Endothelial cell of umbilical vein (primary cell): Measurements from ENCODE around the gene AP1M1. TPM values are rescaled to one million over a fixed set of nuclear protein-coding genes. Genes with fewer than 3 reads are reported as not detected.

Experiments
- BruUV-seq: library from RNA; stranded (reverse); fragments of 400-500 nt; replicated peaks from 2 replicates; lab custom pipeline; 2021; lab: Mats Ljungman, UMichigan
- CTCF ChIA-PET: fragments of 300-600, 350-600 bp; sonication (Branson Sonifier 250); formaldehyde crosslinking; loops from one replicate; lab custom pipeline; 2021; ENCODE audit warnings: antibody characterized with exemption, inconsistent platforms; lab: Charles Lee
- POLR2A ChIA-PET: fragments of 300-600, 350-600 bp; sonication (Branson Sonifier 250); formaldehyde crosslinking; loops from one replicate; lab custom pipeline; 2021; ENCODE audit warnings: antibody characterized with exemption, inconsistent platforms; lab: Charles Lee
- DNase-seq: peaks from one replicate; pipeline ENCODE4 v3.0.0-alpha.2; 2011; ENCODE audit warnings: low read depth, low spot score
- FAIRE-seq: peaks from 2 replicates; lab custom pipeline; 2011; peaks lifted over from hg19 to GRCh38; lab: Jason Lieb, UNC
- H2AFZ ChIP-seq: 2 replicates; pipeline ENCODE4 v1.6.0; 2012; ENCODE audit warnings: low read depth, low read length, control low read depth, inconsistent platforms
- H3K27ac ChIP-seq: 2 replicates; pipeline ENCODE4 v1.5.1; 2011; ENCODE audit warnings: low read depth, mild to moderate bottlenecking, control low read depth, low read length, moderate library complexity; ENCODE audit not compliant: insufficient read depth
- H3K27me3 ChIP-seq, 2 experiments: 2 replicates each; pipeline versions ENCODE4 v1.6.0 to v1.6.1; 2011; ENCODE audit warnings: low read length in 2 of 2, mixed read lengths in 1 of 2; ENCODE audit not compliant: control insufficient read depth in 2 of 2, insufficient read depth in 2 of 2
- H3K36me3 ChIP-seq, 2 experiments: 2 replicates in 1 of 2; 3 replicates in 1 of 2; pipeline ENCODE4 v1.5.1; 2011; ENCODE audit warnings: low read length in 2 of 2, mild to moderate bottlenecking in 1 of 2, moderate library complexity in 1 of 2; ENCODE audit not compliant: control insufficient read depth in 2 of 2, insufficient read depth in 2 of 2; ENCODE audit errors: extremely low read depth in 1 of 2
- H3K4me1 ChIP-seq: 3 replicates; pipeline ENCODE4 v1.5.1; 2011; ENCODE audit warnings: mild to moderate bottlenecking, low read length; ENCODE audit not compliant: control insufficient read depth, insufficient read depth; ENCODE audit errors: extremely low read depth
- H3K4me2 ChIP-seq: 2 replicates; pipeline ENCODE4 v1.6.1; 2011; ENCODE audit warnings: low read length, control low read depth, mixed read lengths; ENCODE audit not compliant: insufficient read depth
- H3K4me3 ChIP-seq, 3 experiments: fragments of 200-600 bp in 1 of 3; sonication (generic), shearing (Covaris generic) in 1 of 3; replicated peaks in 1 of 3; 2 replicates each; pipeline ENCODE4 v1.5.1; 2011 to 2016; ENCODE audit warnings: control low read depth in 3 of 3, low read length in 3 of 3, mild to moderate bottlenecking in 2 of 3, inconsistent platforms in 1 of 3, low read depth in 1 of 3, moderate library complexity in 1 of 3; ENCODE audit not compliant: insufficient read depth in 1 of 3
- H3K79me2 ChIP-seq: 2 replicates; pipeline ENCODE4 v1.6.0; 2012; ENCODE audit warnings: low read length, inconsistent platforms; ENCODE audit not compliant: control insufficient read depth, insufficient read depth
- H3K9ac ChIP-seq: replicated peaks from 2 replicates; pipeline ENCODE3; 2011; ENCODE audit warnings: low read length, control low read depth; ENCODE audit not compliant: insufficient read depth; ENCODE audit errors: extremely low read depth
- H3K9me1 ChIP-seq: replicated peaks from 3 replicates; pipeline ENCODE4 v1.6.0; 2011; ENCODE audit warnings: mild to moderate bottlenecking, low read length; ENCODE audit not compliant: control insufficient read depth, insufficient read depth; ENCODE audit errors: extremely low read depth
- H3K9me3 ChIP-seq: replicated peaks from 2 replicates; pipeline ENCODE4 v1.5.1; 2012; ENCODE audit warnings: low read length, inconsistent platforms; ENCODE audit not compliant: control insufficient read depth, insufficient read depth
- H4K20me1 ChIP-seq: replicated peaks from 2 replicates; pipeline ENCODE3; 2011; ENCODE audit warnings: mild to moderate bottlenecking, low read length; ENCODE audit not compliant: control insufficient read depth, insufficient read depth; ENCODE audit errors: extremely low read depth
- CTCF ChIP-seq, 2 donors: IDR thresholded peaks; 1 replicate in 1 of 2; 2 replicates in 1 of 2; pipeline ENCODE4 v1.5.1; 2011; ENCODE audit warnings: low read length in 2 of 2, mild to moderate bottlenecking in 2 of 2, moderate library complexity in 2 of 2, control low read depth in 1 of 2, inconsistent platforms in 1 of 2, low read depth in 1 of 2; ENCODE audit not compliant: insufficient read depth in 1 of 2; ENCODE audit errors: extremely low read depth in 1 of 2
- EZH2 ChIP-seq: IDR thresholded peaks from 2 replicates; pipeline ENCODE4 v1.6.1; 2012; ENCODE audit warnings: borderline replicate concordance, low read depth, mild to moderate bottlenecking, moderate library complexity, low read length, inconsistent platforms; ENCODE audit not compliant: severe bottlenecking
- FOS ChIP-seq: IDR thresholded peaks from 2 replicates; pipeline ENCODE4 v1.6.1; 2011; ENCODE audit warnings: mild to moderate bottlenecking, low read length, moderate library complexity, borderline replicate concordance; ENCODE audit not compliant: insufficient read depth
- GATA2 ChIP-seq: IDR thresholded peaks from 2 replicates; pipeline ENCODE4 v1.7.0; 2011; ENCODE audit warnings: low read depth, mild to moderate bottlenecking, moderate library complexity, mixed read lengths, low read length; ENCODE audit not compliant: insufficient read length, insufficient read depth
- JUN ChIP-seq: IDR thresholded peaks from 2 replicates; pipeline ENCODE4 v1.6.1; 2011; ENCODE audit warnings: borderline replicate concordance, low read depth; ENCODE audit not compliant: insufficient read length, insufficient read depth
- MYC ChIP-seq: IDR thresholded peaks from one replicate; pipeline ENCODE4 v1.6.1; 2011; ENCODE audit warnings: mild to moderate bottlenecking, low read depth, low read length
- POLR2A ChIP-seq: IDR thresholded peaks from 2 replicates; pipeline ENCODE4 v1.6.1; 2012; ENCODE audit warnings: low read depth, mild to moderate bottlenecking, control low read depth, low read length
- POLR2AphosphoS5 ChIP-seq: IDR thresholded peaks from 2 replicates; pipeline ENCODE4 v1.6.1; 2012; ENCODE audit warnings: low read depth, mild to moderate bottlenecking, control low read depth, low read length, moderate library complexity; ENCODE audit not compliant: insufficient read depth
- dilution Hi-C: fragments of 300-500 bp; cut with MboI; formaldehyde crosslinking; loops from one replicate; pipeline ENCODE4 v1.15.0; 2019; ENCODE audit warnings: low sequenced_read_pairs; ENCODE audit not compliant: extremely low pct_ligation_motif_present
- intact Hi-C: fragments of 100-400 bp; cut with micrococcal nuclease; formaldehyde crosslinking; loops from one replicate; pipeline ENCODE4 v1.10.0; 2022
- polyA plus RNA-seq, 4 experiments: library from polyadenylated mRNA; depleted of rRNA in 3 of 4; stranded (reverse) in 3 of 4; unstranded in 1 of 4; fragments of >200 nt; gene quantifications; 2 replicates each; pipeline versions ENCODE4 v1.2.1 to v1.2.3, GENCODE V29; 2011 to 2012; ENCODE audit warnings: missing spikeins in 1 of 4
- total RNA-seq: library from RNA; stranded (reverse); gene quantifications from 2 replicates; pipeline ENCODE4 v1.2.3, GENCODE V29; 2021
- TF ChIP-seq, protein P1 (sequence below): IDR thresholded peaks from 2 replicates; pipeline ENCODE4 v1.6.1; 2011; ENCODE audit not compliant: insufficient read depth, insufficient read length

AP1M1 gene
- total and polyA plus RNA-seq, 2 donors (not counting 3 experiments of a cell fraction or from before 2014, with no cell fraction given), result 99.3 to 129 TPM

DNA sequence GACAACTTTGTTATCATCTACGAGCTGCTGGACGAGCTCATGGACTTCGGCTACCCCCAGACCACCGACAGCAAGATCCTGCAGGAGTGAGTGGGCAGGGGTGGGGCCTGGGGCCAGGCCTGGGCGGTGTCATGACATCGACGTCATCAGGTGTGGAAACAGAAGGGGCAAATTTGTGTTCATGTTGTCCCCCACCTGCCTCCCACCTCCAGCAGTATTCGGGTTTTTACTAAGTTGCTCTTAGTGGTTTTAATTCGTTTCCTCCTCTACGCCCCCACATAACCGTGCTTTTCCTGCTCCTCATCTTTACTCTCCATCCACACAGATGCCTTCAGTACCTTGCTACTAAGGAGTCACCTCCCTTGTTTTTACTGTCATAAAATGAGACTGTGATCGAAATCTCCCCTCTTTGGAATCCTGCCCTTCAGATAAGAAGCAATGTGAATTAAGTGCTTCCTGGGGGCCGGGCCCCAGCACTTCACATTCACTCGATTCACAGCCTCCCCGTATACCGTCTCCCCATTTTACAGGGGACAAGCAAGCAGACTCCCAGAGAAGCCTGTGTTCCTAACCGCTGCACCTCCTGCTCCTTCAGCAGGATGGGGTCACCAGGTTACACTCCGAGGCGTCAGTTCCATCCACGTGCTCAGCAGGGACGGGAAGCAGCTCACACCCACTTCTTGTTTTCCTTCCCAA is 10.5 kb downstream of the AP1M1 start:
- intact Hi-C loops (no loop called here), dilution Hi-C loops (loop anchor here (25.0 kb wide), 1 partner anchor 154 kb away; no protein-coding TSS in a partner anchor)
- TF ChIP-seq FOS, result no peak
- TF ChIP-seq CTCF (IDR thresholded peaks at IDR 0.05; ENCODE audit: extremely low read depth in 1 of 2, insufficient read depth in 1 of 2, low read depth in 1 of 2, low read length in 2 of 2), result no peak
- TF ChIP-seq JUN, result no peak
- TF ChIP-seq EZH2, result no peak
- no peak for TF ChIP-seq MYC
- no peak for TF ChIP-seq POLR2AphosphoS5
- no peak for TF ChIP-seq POLR2A
- TF ChIP-seq GATA2, result no peak
- TF ChIP-seq, protein P1, sequence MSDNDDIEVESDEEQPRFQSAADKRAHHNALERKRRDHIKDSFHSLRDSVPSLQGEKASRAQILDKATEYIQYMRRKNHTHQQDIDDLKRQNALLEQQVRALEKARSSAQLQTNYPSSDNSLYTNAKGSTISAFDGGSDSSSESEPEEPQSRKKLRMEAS, result no peak
- no peak overlapping the region for H3K27ac ChIP-seq
- DNase-seq (no peak), FAIRE-seq (no peak)
- H3K9me1 ChIP-seq, result no peaks in the 10 kb centered on the region
- H3K4me3 ChIP-seq, result no peak overlapping the region
- peaks cover 27% of the 10 kb centered on the region for H3K79me2 ChIP-seq
- no peak overlapping the region for H3K9ac ChIP-seq
- POLR2A ChIA-PET, result no interaction called here
- H4K20me1 ChIP-seq, result no peaks in the 10 kb centered on the region
- H3K36me3 ChIP-seq, result peaks cover 5 to 41% of the 10 kb centered on the region in 2 experiments
- H3K4me2 ChIP-seq, result no peak overlapping the region
- BruUV-seq, result no TSS peak
- CTCF ChIA-PET, result no interaction called here
- H2AFZ ChIP-seq, result no peak overlapping the region
- no peaks in the 10 kb centered on the region for H3K4me1 ChIP-seq
- H3K27me3 ChIP-seq, result no peaks in the 10 kb centered on the region
- no peaks in the 10 kb centered on the region for H3K9me3 ChIP-seq
